HG02642 (cell line): ENCODE measurements around the gene WDR27.
"Not testable (repeated sequence)": the region's sequence is repeated elsewhere in the genome, so short reads cannot be mapped to it uniquely, and the experiment has no call there.

ENCODE experiments used
- ATAC-seq: cut with Tn5 transposase; IDR thresholded peaks from one replicate; pipeline ENCODE4 v1.9.1; 2021; ENCODE audit warnings: mild to moderate bottlenecking; ENCODE audit not compliant: unreplicated experiment, poor library complexity

WDR27 gene

DNA sequence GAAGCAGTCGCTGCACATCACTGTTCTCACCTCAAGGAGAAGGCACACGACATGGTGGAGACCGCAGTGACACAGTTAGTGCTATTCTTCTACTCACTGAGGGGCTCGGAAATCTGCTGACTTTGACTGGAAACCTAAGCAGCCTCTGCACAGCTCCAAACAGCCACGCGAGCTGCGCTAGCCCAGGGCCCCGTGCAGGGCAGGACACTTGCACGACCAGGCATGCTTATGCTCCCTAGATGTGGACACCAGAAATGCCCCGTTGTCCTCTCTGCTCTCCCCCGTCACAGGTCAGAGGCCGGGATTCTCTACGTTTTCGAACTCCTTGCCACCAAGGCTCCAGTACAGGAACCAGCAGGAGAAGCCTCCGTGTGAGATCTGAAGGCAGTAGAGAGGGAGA, 201.1 kb downstream of the WDR27 start:
- ATAC-seq: no peak

GRCh38 chr6:169499848-169500247, 202.0 kb downstream of the WDR27 start:
- no peak for ATAC-seq

- no peak for ATAC-seq
These were observed 202.8 kb downstream of the WDR27 start for GRCh38 chr6:169498916-169499513.

DNA sequence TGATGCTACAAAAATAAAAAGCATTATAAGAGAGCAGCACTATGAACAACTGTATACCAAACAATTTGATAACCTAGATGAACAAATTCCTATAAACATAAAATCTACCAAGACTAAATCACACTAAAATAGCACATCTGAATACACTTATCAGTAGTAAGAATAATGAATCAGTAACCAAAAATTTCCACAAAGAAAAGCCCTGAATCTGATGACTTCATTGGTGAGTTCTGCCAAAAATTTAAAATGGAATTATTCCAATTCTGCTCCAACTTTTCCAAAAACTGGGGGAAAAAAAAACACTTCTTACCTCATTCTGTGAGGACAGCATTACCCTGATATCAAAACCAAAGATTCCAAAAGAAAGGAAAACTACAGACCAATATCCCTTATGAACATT, 206.2 kb downstream of the WDR27 start:
- ATAC-seq: no peak

DNA sequence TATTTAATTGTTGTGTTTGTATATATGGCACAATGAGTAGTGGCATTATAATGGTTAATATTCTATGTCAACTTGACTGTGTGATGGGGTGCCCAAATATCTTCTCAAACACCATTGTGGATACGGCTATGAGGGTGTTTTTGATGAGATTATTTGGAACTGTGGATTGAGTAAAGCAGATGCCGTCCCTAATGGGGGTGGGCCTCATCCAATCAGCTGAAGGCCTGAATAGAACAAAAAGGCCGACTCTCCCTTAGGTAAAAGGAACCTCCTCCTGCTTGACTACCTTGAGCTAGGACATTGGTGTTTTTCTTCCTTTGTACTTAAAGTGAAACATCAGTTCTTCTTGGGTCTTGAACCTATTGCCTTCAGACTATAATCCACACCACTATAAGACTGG, 207.8 kb downstream of the WDR27 start:
- ATAC-seq: no peak

DNA sequence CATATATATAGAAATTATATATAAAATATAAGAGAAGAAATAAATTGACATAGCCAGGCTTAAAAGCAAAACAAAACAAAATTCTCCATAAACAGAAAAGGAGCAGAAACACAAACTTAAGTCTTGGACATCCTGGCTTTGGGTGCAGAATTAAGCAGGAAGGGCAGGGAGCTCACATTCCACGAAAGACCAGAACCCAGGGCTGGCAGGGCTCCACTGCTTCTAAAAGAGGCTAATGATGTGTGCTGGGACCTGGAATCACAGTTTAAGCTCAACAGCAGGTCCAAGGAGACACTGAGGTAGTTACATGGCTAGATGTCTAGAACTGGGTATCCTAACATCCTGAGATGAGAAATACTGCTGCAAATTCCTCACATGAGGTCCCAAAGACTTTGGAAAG, 210.3 kb downstream of the WDR27 start:
- ATAC-seq: no peak

- no peak for ATAC-seq
These were observed 211.0 kb downstream of the WDR27 start for GRCh38 chr6:169490830-169491229.

GRCh38 chr6:169490246-169490641, 211.6 kb downstream of the WDR27 start:
- no peak for ATAC-seq

GRCh38 chr6:169489563-169490245, 212.1 kb downstream of the WDR27 start:
- no peak for ATAC-seq

DNA sequence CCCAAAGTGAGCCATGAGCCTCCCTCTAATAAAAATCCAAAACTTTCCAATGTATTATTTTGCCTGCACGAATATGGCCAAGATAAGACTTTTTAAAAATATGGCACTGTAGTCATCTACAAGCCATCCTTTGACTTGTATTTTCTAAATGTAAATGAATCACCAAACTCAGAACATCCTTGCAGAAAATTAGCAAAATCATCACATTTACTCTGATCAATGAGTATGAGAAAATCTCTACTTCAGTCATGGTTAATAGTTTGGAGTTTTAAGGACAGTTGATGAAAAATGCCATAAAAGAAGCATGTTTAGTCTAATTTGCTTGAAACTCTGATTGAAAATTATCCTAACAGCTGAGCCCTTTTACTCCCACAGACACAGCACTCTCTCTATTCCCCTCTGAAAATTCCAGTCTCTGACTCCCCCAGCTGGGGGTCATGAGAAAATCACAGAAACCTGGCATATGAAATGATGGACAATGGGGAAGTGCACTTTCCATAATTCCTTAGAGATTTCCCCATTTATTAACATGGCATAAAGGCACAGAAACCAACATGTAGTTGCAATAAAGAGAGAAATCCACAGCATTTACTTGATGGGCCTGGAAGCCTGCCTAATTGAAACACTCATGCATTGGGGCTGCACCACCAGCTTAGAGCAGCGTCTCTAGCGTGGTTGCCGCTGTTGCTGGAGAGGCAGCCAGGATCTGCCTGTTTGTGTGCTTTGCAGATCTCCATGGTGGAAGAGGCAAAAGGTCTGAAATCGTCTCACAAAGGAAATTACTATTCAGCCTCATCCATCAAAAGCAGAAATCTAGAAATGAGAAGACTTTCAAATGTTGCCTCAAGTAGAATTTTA, 214.0 kb downstream of the WDR27 start:
- ATAC-seq: no peak

DNA sequence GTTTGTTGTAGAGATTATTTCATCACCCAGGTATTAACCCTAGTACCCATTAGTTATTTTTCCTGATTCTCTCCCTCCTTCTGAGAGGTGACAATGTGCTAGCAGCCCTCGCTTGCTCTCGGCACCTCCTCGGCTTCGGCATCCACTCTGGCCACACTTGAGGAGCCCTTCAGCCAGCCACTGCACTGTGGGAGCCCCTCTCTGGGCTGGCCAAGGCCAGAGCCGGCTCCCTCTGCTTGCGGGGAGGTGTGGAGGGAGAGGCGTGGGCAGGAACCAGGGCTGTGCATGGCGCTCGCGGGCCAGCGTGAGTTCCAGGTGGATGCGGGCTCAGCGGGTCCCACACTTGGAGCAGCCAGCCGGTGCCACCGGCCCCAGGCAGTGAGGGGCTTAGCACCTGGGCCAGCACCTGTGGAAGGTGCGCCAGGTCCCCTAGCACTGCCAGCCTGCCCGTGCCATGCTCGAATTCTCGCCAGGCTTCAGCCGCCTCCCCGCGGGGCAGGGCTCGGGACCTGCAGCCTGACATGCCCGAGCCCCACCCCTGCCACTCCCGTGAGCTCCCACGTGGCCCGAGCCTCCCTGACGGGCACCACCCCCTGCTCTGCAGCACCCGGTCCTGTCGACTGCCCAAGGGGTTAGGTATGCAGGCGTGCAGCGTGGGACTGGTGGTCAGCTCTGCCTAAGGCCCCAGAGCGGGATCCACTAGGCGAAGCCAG, 221.9 kb downstream of the WDR27 start:
- ATAC-seq: no peak

DNA sequence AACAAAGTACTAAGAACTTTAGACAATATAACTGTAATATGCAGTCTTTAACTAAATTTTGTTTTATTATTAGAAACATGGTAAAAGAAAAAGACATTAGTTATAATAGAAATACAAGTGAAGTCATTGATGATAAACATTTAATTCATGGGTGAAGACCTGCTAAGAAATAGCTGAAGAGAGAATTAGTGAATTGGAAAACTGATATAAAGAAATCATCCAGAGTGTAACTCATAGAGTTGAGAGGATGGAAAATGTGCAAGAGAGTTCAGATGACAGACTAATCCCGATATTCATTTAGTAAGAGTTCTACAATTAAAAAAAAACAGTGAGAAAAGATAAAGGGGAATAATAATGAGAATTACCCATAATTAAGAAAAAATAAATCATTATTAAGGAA, 227.5 kb downstream of the WDR27 start:
- ATAC-seq: no peak

DNA sequence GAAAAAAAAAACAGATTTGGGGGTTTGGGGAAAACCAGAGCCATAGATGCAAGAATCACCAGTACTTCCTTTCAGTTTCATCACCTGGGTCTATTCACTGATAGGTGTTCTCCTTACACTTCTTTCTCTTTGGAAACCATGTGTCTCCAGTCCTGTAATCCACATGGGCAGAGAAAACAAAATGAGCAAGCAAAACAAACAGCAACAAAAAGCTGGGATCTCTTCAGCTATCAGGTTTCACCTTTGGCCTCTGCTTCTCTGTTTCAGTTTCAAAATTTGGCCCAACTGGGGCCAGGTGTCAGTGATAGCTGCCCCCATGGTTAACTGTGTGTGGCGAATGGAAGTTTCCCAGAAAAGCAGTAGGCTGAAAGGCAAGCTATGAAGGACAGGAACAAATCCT, 228.2 kb downstream of the WDR27 start:
- peak; percentile 75 for ATAC-seq

DNA sequence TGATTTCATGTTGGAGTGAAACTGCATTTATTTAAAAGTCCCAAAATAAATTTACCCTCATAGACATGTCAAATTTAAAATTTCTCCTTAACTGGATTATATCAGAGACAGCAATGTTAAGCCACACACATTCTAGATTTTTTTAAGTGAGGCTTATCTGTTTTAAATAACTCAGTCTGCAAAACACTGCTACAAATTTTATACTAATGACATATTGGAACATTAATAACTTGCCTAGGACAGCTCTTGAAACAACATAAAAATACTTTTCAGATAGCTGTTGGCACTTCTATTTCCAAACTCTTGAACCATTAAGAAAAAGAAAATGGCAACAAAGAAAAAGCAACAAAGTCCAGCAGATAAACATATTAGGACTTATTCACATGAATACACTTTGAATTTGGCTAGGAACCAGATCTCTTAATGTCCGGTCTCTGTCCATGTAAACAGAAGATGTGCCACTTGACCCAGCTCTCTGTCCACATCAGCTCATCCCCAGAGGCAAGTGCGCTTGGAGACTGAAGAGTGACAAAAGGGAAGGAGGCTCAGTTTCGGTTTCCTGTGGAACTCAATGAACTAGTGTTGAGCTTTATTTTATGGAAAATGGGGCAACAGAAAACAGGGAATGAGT, 228.9 kb downstream of the WDR27 start:
- ATAC-seq: no peak

GRCh38 chr6:169470790-169471189, 231.0 kb downstream of the WDR27 start:
- no peak for ATAC-seq

- no peak for ATAC-seq
These were observed 232.8 kb downstream of the WDR27 start for GRCh38 chr6:169469028-169469427.

- ATAC-seq: not testable (repeated sequence)
These were observed 234.1 kb downstream of the WDR27 start for GRCh38 chr6:169467755-169468154.

DNA sequence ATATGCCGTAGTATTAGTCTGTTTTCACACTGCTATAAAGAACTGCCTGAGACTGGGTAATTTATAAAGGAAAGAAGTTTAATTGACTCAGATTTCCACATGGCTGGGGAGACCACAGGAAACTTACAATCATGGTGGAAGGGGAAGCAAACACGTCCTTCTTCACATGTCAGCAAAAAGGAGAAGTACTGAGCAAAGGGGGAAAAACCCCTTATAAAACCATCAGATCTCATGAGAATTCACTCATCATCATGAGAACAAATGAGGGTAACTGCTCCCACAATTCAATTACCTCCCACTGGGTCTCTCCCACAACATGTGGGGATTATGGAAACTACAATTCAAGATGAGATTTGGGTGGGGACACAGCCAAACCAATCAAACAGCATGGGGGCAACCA, 235.6 kb downstream of the WDR27 start:
- ATAC-seq: not testable (repeated sequence)

GRCh38 chr6:169457762-169458161, 244.1 kb downstream of the WDR27 start:
- no peak for ATAC-seq

DNA sequence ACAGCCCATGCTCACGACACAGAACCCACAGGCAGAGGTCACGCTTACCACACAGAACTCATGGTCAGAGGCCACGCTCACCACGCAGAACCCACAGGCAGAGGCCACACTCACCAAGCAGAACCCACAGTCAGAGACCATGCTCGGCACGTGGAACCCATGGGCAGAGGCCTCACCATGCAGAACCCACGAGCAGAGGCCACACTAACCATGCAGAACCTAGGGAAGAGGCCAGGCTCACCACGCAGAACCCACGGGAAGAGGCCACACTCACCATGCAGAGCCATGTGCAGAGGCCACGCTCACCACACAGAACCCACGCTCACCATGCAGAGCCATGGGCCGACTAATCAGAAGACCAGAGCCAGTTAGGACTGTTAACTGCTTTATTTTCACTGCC, 245.0 kb downstream of the WDR27 start:
- no peak for ATAC-seq
